NCI-H1694 (cell line): Measurements from ENCODE around the gene MRM2.

Source experiments
- DNase-seq: peaks from one replicate; lab custom pipeline; 2025; lab: John Stamatoyannopoulos, UW

MRM2 gene

GRCh38 chr7:2222516-2222915, 19.5 kb downstream of the MRM2 start:
- DNase-seq = no peak

- DNase-seq = no peak
These were observed 21.1 kb downstream of the MRM2 start for GRCh38 chr7:2220954-2221353.

GRCh38 chr7:2220506-2220905, 21.5 kb downstream of the MRM2 start:
- no peak for DNase-seq

GRCh38 chr7:2220030-2220429, 22.0 kb downstream of the MRM2 start:
- no peak for DNase-seq

- no peak for DNase-seq
These were observed 22.4 kb downstream of the MRM2 start for GRCh38 chr7:2219606-2220005.

- DNase-seq = no peak
These were observed 22.9 kb downstream of the MRM2 start for GRCh38 chr7:2219136-2219535.

GRCh38 chr7:2218444-2218785, 23.6 kb downstream of the MRM2 start:
- DNase-seq = no peak

- DNase-seq = no peak
These were observed 24.1 kb downstream of the MRM2 start for GRCh38 chr7:2217716-2218443.

- DNase-seq = no peak
These were observed 24.8 kb downstream of the MRM2 start for GRCh38 chr7:2217206-2217605.

- no peak for DNase-seq
These were observed 26.2 kb downstream of the MRM2 start for GRCh38 chr7:2215851-2216250.

- DNase-seq = no peak
These were observed 27.4 kb downstream of the MRM2 start for GRCh38 chr7:2214636-2215035.

GRCh38 chr7:2213551-2214215, 28.3 kb downstream of the MRM2 start:
- DNase-seq = no peak

- DNase-seq = no peak
These were observed 29.1 kb downstream of the MRM2 start for GRCh38 chr7:2212906-2213305.

GRCh38 chr7:2211926-2212325, 30.1 kb downstream of the MRM2 start:
- DNase-seq = no peak

- DNase-seq = no peak
These were observed 30.6 kb downstream of the MRM2 start for GRCh38 chr7:2211259-2211880.

- DNase-seq = no peak
These were observed 31.3 kb downstream of the MRM2 start for GRCh38 chr7:2210551-2211258.

- DNase-seq = no peak
These were observed 32.1 kb downstream of the MRM2 start for GRCh38 chr7:2209961-2210323.

GRCh38 chr7:2209146-2209960, 32.7 kb downstream of the MRM2 start:
- DNase-seq = peak; percentile 58

- DNase-seq = no peak
These were observed 33.3 kb downstream of the MRM2 start for GRCh38 chr7:2208712-2209111.

- no peak for DNase-seq
These were observed 36.8 kb downstream of the MRM2 start for GRCh38 chr7:2205036-2205780.

- no peak for DNase-seq
These were observed 37.6 kb downstream of the MRM2 start for GRCh38 chr7:2204446-2204845.
